ENCODE measurements around the gene ARL6IP1.

GRCh38 chr16:18800293-18800692, 1.1 kb downstream of the ARL6IP1 start:
- TF ChIP-seq NFE2L2 (IDR thresholded peaks at IDR 0.05; ENCODE audit: low read length) (no peak), KDM5A (IDR thresholded peaks at IDR 0.05; ENCODE audit: borderline replicate concordance, low read length) (no peak; the same call in 1 of the 2 replicates), AFF4 (CRISPR knock-in tag; IDR thresholded peaks at IDR 0.05) (no peak), CTCF (CRISPR knock-in tag; IDR thresholded peaks at IDR 0.05) (no peak), NR1H2 (CRISPR knock-in tag; IDR thresholded peaks at IDR 0.05; ENCODE audit: borderline replicate concordance, low read depth) (no peak), ZFP37 (CRISPR knock-in tag; IDR thresholded peaks at IDR 0.05; ENCODE audit: borderline replicate concordance) (no peak), HNF1B (CRISPR knock-in tag; IDR thresholded peaks at IDR 0.05) (no peak), EZH2 (conservative IDR thresholded peaks at IDR 0.05; ENCODE audit: low read depth, low read length) (no peak), FOSL2 (CRISPR knock-in tag; IDR thresholded peaks at IDR 0.05) (no peak), ZNF644 (CRISPR knock-in tag; IDR thresholded peaks at IDR 0.05; ENCODE audit: low read depth) (no peak), MAX (IDR thresholded peaks at IDR 0.05) (no peak), MBNL3 (CRISPR knock-in tag; conservative IDR thresholded peaks at IDR 0.05) (no peak)
